Esophagus muscularis mucosa (tissue), 3 donors: ENCODE data around the gene KLHL29.

Source experiments
- CTCF ChIP-seq, 3 experiments: fragments of 200-600 bp in 2 of 3; fragments of 450-650 bp in 1 of 3; sonication (generic) in 2 of 3; IDR thresholded peaks; one replicate each; pipeline ENCODE4 v1.5.1; 2017 to 2019; ENCODE audit warnings: antibody characterized with exemption in 3 of 3, mild to moderate bottlenecking in 2 of 3, moderate library complexity in 1 of 3
- POLR2A ChIP-seq: fragments of 450-650 bp; IDR thresholded peaks from one replicate; pipeline ENCODE4 v1.6.1; 2017; ENCODE audit warnings: antibody characterized with exemption, moderate library complexity, mild to moderate bottlenecking, low read depth
- POLR2AphosphoS5 ChIP-seq, 2 donors: sonication (generic); formaldehyde crosslinking; IDR thresholded peaks; one replicate each; pipeline ENCODE4 v1.6.1; 2017; ENCODE audit warnings: antibody characterized with exemption in 2 of 2

- no peak for TF ChIP-seq CTCF (IDR thresholded peaks at IDR 0.05)
- no peak for TF ChIP-seq POLR2AphosphoS5 (IDR thresholded peaks at IDR 0.05)
- TF ChIP-seq POLR2A, result no peak
Observed at GRCh38 chr2:23429036-23429435, 44.1 kb downstream of the KLHL29 start.
